Measurements from ENCODE around the gene DERL3.

Gene DERL3

DNA sequence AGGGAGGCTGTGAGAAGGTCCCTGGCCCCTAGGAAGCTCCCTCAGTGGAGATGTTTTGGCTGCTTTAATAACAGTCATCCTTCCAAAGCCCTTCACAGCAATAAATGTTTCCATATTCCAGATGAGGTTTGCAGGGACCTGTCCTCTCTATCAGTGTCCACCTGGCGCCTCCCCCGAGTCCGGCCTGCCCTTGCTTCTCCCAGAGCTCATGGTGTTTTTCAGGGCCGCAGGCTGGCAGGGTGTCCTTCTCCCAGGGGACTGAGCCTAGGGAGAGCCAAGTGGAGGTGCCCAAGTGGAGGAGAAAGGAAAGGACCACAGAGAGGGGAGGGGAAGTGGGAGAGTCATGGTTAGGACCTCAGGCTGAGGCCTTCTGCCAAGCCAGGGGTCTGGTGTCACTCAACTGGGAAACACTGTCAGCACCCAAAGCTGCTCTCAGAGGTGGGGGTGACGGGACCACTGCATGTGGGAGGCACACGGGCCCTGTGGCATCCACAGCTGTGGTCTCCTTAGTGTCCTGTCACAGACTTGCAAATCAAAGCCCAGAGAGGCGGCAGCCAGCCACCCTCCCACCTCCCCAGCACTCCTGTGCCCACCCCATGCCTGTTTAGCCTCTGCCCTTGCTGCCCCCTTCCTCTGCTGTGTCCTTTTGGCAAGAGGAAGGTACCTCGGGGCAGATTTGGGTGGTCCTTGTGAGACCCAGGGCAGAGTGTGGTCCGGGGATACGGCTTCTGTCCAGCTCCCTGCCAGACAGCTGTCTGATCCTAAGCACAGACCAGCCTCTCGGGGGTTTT is 6.4 kb downstream of the DERL3 start:
- H3K27me3 ChIP-seq (ENCODE audit: insufficient read depth, low read length), result no peaks in the 10 kb centered on the region
- H3K4me3 ChIP-seq (ENCODE audit: low read length), result no peak overlapping the region
- peaks cover 3% of the 10 kb centered on the region for H3K4me1 ChIP-seq (ENCODE audit: insufficient read depth, low read length)
- H3K36me3 ChIP-seq (ENCODE audit: insufficient read depth, low read length), result peaks cover 74% of the 10 kb centered on the region
- no peak overlapping the region for H2AFZ ChIP-seq (ENCODE audit: low read depth, low read length)
- no peaks in the 10 kb centered on the region for H3K9me3 ChIP-seq (ENCODE audit: low read length)

- H3K9me3 ChIP-seq (ENCODE audit: low read length), result no peaks in the 10 kb centered on the region
- peaks cover 80% of the 10 kb centered on the region for H3K36me3 ChIP-seq (ENCODE audit: insufficient read depth, low read length)
- no peaks in the 10 kb centered on the region for H3K27me3 ChIP-seq (ENCODE audit: insufficient read depth, low read length)
- H3K4me3 ChIP-seq (ENCODE audit: low read length), result no peak overlapping the region
- H2AFZ ChIP-seq (ENCODE audit: low read depth, low read length), result no peak overlapping the region
- no peaks in the 10 kb centered on the region for H3K4me1 ChIP-seq (ENCODE audit: insufficient read depth, low read length)
Measured at GRCh38 chr22:23831781-23832180, 7.0 kb downstream of the DERL3 start.

GRCh38 chr22:23831261-23831660 is 7.5 kb downstream of the DERL3 start:
- no peaks in the 10 kb centered on the region for H3K4me1 ChIP-seq (ENCODE audit: insufficient read depth, low read length)
- H2AFZ ChIP-seq (ENCODE audit: low read depth, low read length), result no peak overlapping the region
- H3K36me3 ChIP-seq (ENCODE audit: insufficient read depth, low read length), result peaks cover 85% of the 10 kb centered on the region

GRCh38 chr22:23829845-23830372 is 8.9 kb downstream of the DERL3 start:
- Histone ChIP-seq H3K36me3 (ENCODE audit: insufficient read depth, low read length) (peaks cover 85% of the 10 kb centered on the region), H3K9me3 (ENCODE audit: low read length) (no peaks in the 10 kb centered on the region), H3K4me3 (ENCODE audit: low read length) (no peak overlapping the region), H3K27me3 (ENCODE audit: insufficient read depth, low read length) (no peaks in the 10 kb centered on the region), H3K4me1 (ENCODE audit: insufficient read depth, low read length) (no peaks in the 10 kb centered on the region), H2AFZ (ENCODE audit: low read depth, low read length) (no peak overlapping the region)

More at GRCh38 chr22:23831261-23831660, 7.5 kb downstream of the DERL3 start:
- Histone ChIP-seq H3K27me3 (ENCODE audit: insufficient read depth, low read length) (no peaks in the 10 kb centered on the region), H3K4me3 (ENCODE audit: low read length) (no peak overlapping the region), H3K9me3 (ENCODE audit: low read length) (no peaks in the 10 kb centered on the region)

DNA sequence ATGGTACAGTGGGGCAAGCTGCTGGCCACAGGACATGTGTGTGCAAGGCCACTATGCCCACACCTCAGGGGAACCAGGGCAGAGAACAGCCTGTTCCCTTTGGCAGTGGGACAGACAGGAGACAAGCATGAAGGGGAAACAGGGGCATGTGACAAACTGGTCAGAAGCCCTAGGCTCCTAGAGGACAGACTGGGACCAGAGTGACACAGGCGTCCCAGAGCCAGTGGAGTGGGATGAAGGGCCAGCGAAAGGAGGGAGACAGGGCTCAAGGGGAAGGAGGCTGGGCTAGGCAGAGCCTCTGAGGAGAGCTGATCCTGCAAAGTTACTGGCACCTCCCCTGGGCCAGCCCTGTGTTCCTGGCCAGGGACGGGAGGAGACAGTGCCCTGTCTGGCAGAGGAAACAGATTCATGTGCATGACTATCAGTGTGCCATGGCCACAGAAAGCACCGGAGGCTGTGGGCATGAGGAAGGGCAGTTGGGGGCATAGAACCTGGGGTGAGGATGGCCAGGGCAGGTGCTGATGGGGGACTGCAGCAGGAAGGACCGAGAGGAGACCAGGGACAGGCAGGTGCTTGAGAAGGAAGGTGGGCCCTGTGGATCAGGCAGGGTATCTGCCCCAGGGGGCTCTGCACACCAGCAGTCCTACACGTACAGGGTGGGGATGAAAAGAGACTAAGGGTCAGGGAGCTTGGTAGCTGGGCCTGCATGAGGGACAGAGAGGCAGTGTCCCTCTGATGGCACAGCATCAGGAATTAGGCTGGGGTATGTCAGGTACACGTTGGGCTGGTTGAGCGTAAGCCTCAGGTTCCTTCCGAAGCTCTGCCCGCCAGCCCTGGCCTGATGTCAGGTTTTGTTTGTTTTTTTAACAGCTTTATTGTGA is 9.8 kb downstream of the DERL3 start:
- Histone ChIP-seq H3K27me3 (ENCODE audit: insufficient read depth, low read length) (no peaks in the 10 kb centered on the region), H3K4me3 (ENCODE audit: low read length) (no peak overlapping the region), H3K9me3 (ENCODE audit: low read length) (no peaks in the 10 kb centered on the region), H3K36me3 (ENCODE audit: insufficient read depth, low read length) (peaks cover 86% of the 10 kb centered on the region), H3K4me1 (ENCODE audit: insufficient read depth, low read length) (no peaks in the 10 kb centered on the region), H2AFZ (ENCODE audit: low read depth, low read length) (no peak overlapping the region)

GRCh38 chr22:23827351-23827995 is 11.3 kb downstream of the DERL3 start:
- no peaks in the 10 kb centered on the region for H3K27me3 ChIP-seq (ENCODE audit: insufficient read depth, low read length)
- H3K4me1 ChIP-seq (ENCODE audit: insufficient read depth, low read length), result no peaks in the 10 kb centered on the region
- peaks cover 87% of the 10 kb centered on the region for H3K36me3 ChIP-seq (ENCODE audit: insufficient read depth, low read length)
- no peak overlapping the region for H2AFZ ChIP-seq (ENCODE audit: low read depth, low read length)
- H3K4me3 ChIP-seq (ENCODE audit: low read length), result no peak overlapping the region
- no peaks in the 10 kb centered on the region for H3K9me3 ChIP-seq (ENCODE audit: low read length)

- Histone ChIP-seq H3K4me1 (ENCODE audit: insufficient read depth, low read length) (no peaks in the 10 kb centered on the region), H2AFZ (ENCODE audit: low read depth, low read length) (no peak overlapping the region), H3K4me3 (ENCODE audit: low read length) (no peak overlapping the region), H3K27me3 (ENCODE audit: insufficient read depth, low read length) (no peaks in the 10 kb centered on the region), H3K9me3 (ENCODE audit: low read length) (no peaks in the 10 kb centered on the region), H3K36me3 (ENCODE audit: insufficient read depth, low read length) (peaks cover 86% of the 10 kb centered on the region)
Measured at GRCh38 chr22:23826510-23827350, 12.1 kb downstream of the DERL3 start.

- no peaks in the 10 kb centered on the region for H3K27me3 ChIP-seq (ENCODE audit: insufficient read depth, low read length)
- H3K4me3 ChIP-seq (ENCODE audit: low read length), result no peak overlapping the region
- no peaks in the 10 kb centered on the region for H3K9me3 ChIP-seq (ENCODE audit: low read length)
- no peak overlapping the region for H2AFZ ChIP-seq (ENCODE audit: low read depth, low read length)
- H3K36me3 ChIP-seq (ENCODE audit: insufficient read depth, low read length), result peaks cover 90% of the 10 kb centered on the region
- no peaks in the 10 kb centered on the region for H3K4me1 ChIP-seq (ENCODE audit: insufficient read depth, low read length)
Measured at GRCh38 chr22:23825246-23825905, 13.4 kb downstream of the DERL3 start.

- H3K36me3 ChIP-seq (ENCODE audit: insufficient read depth, low read length), result peaks cover 89% of the 10 kb centered on the region
- no peaks in the 10 kb centered on the region for H3K9me3 ChIP-seq (ENCODE audit: low read length)
- no peaks in the 10 kb centered on the region for H3K4me1 ChIP-seq (ENCODE audit: insufficient read depth, low read length)
- no peaks in the 10 kb centered on the region for H3K27me3 ChIP-seq (ENCODE audit: insufficient read depth, low read length)
- H3K4me3 ChIP-seq (ENCODE audit: low read length), result no peak overlapping the region
- no peak overlapping the region for H2AFZ ChIP-seq (ENCODE audit: low read depth, low read length)
Measured at GRCh38 chr22:23824476-23825245, 14.1 kb downstream of the DERL3 start.

- no peak overlapping the region for H2AFZ ChIP-seq (ENCODE audit: low read depth, low read length)
- peaks cover 90% of the 10 kb centered on the region for H3K36me3 ChIP-seq (ENCODE audit: insufficient read depth, low read length)
- no peak overlapping the region for H3K4me3 ChIP-seq (ENCODE audit: low read length)
- no peaks in the 10 kb centered on the region for H3K4me1 ChIP-seq (ENCODE audit: insufficient read depth, low read length)
- H3K27me3 ChIP-seq (ENCODE audit: insufficient read depth, low read length), result no peaks in the 10 kb centered on the region
- no peaks in the 10 kb centered on the region for H3K9me3 ChIP-seq (ENCODE audit: low read length)
Measured at GRCh38 chr22:23823331-23823791, 15.4 kb downstream of the DERL3 start.

DNA sequence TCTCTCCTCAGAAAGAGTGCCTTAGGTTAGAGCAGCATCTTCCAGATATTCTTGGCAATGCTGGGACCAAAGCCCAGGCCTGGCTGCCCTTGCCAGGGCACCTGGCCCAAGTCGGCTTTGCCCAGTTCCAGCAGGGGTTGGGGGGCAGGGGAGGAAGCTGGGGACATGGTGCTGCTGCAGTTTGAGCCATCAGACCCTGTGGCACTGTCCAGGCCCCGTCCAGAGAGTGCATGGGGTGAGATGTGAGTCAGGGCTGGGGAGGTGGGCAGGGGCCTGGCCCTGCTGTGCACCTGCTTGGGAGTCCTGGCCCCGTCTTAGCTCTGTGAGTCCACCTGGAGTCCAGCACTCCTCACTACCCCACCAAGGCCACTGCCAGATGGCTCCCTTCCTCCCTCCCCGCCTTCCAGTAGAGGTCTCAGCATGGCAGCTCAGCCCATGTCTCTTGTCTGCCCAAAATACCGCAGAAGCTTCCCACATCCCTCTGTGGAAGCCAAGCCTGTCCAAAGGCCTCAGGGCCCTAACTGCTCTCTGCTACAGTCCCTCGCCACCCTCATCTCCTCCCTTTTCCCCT is 16.6 kb downstream of the DERL3 start:
- Histone ChIP-seq H3K36me3 (ENCODE audit: insufficient read depth, low read length) (peaks cover 93% of the 10 kb centered on the region), H3K9me3 (ENCODE audit: low read length) (no peaks in the 10 kb centered on the region), H2AFZ (ENCODE audit: low read depth, low read length) (no peak overlapping the region), H3K4me1 (ENCODE audit: insufficient read depth, low read length) (no peaks in the 10 kb centered on the region), H3K4me3 (ENCODE audit: low read length) (no peak overlapping the region), H3K27me3 (ENCODE audit: insufficient read depth, low read length) (no peaks in the 10 kb centered on the region)
